ENCODE measurements around the gene ATP5PB. TPM values are rescaled to one million over a fixed set of nuclear protein-coding genes. Genes with fewer than 3 reads are reported as not detected.

ATP5PB gene
- total RNA-seq, 2 experiments from 2014 or later, result 286 to 303 TPM

- ChIA-PET CTCF (ENCODE audit: unreplicated experiment) (no interaction called here), POLR2A (interaction anchor here (0.8 to 3.8 kb wide), 4 partner anchors 14 to 182 kb away, joined by 3 to 19 read pairs (median 4); no protein-coding TSS in a partner anchor)
- Histone ChIP-seq H3K9me2 (ENCODE audit: insufficient read depth, low read length) (no peaks in the 10 kb centered on the region), H3K9me3 (ENCODE audit: low read length) (no peaks in the 10 kb centered on the region; the same call in 1 of the 2 replicates), H3K79me2 (ENCODE audit: insufficient read depth, low read depth, low read length) (no peaks in the 10 kb centered on the region), H4K20me1 (ENCODE audit: insufficient read depth, low read length) (no peaks in the 10 kb centered on the region), H3K4me1 (ENCODE audit: insufficient read depth, low read length, poor library complexity, severe bottlenecking) (peaks cover 43% of the 10 kb centered on the region), H3K4me2 (ENCODE audit: low read length) (no peak overlapping the region), H3K36me3 (ENCODE audit: insufficient read depth, low read length) (no peaks in the 10 kb centered on the region), H3K27ac (ENCODE audit: low read depth, low read length, poor library complexity, severe bottlenecking) (no peak overlapping the region), H2AFZ (ENCODE audit: low read length) (no peak overlapping the region; the same call in 1 of the 2 replicates), H3K4me3 (ENCODE audit: low read depth, low read length, poor library complexity, severe bottlenecking) (no peak overlapping the region)
- TF ChIP-seq CTCF (conservative IDR thresholded peaks at IDR 0.05; ENCODE audit: low read length) (no peak), EZH2phosphoT487 (IDR thresholded peaks at IDR 0.05; ENCODE audit: borderline replicate concordance, low read depth, low read length) (no peak)
- no TSS peak for BruUV-seq (replicated peaks)
- intact Hi-C loops (cut with micrococcal nuclease; ENCODE audit: unreplicated experiment), result loop anchor here (5.0 to 10.0 kb wide), 3 partner anchors 55 to 527 kb away; partner anchors contain the start of gene CD53
- no peak for DNase-seq (ENCODE audit: low spot score)
Observed at GRCh38 chr1:111402083-111402482, 47.2 kb upstream of the ATP5PB start.

GRCh38 chr1:111404588-111404987 lies 44.7 kb upstream of the ATP5PB start:
- POLR2A ChIA-PET, result interaction anchor here (1.1 to 3.1 kb wide), 5 partner anchors 13 to 185 kb away, joined by 3 to 25 read pairs (median 4); partner anchors contain the start of genes OVGP1 and WDR77
- H3K79me2 ChIP-seq (ENCODE audit: insufficient read depth, low read depth, low read length), result no peaks in the 10 kb centered on the region
- H3K9me2 ChIP-seq (ENCODE audit: insufficient read depth, low read length), result no peaks in the 10 kb centered on the region; the same call in 1 of the 2 replicates
- DNase-seq (ENCODE audit: low spot score), result peak; percentile 72
- CTCF ChIA-PET (ENCODE audit: unreplicated experiment), result no interaction called here
- H3K4me3 ChIP-seq (ENCODE audit: low read depth, low read length, poor library complexity, severe bottlenecking), result peak overlapping the region; percentile 10
- H3K36me3 ChIP-seq (ENCODE audit: insufficient read depth, low read length), result no peaks in the 10 kb centered on the region
- peak overlapping the region; percentile 94 for H3K27ac ChIP-seq (ENCODE audit: low read depth, low read length, poor library complexity, severe bottlenecking)
- peak overlapping the region; percentile 89 for H2AFZ ChIP-seq (ENCODE audit: low read length)
- H4K20me1 ChIP-seq (ENCODE audit: insufficient read depth, low read length), result no peaks in the 10 kb centered on the region
- H3K9me3 ChIP-seq (ENCODE audit: low read length), result no peaks in the 10 kb centered on the region
- TF ChIP-seq EZH2phosphoT487 (IDR thresholded peaks at IDR 0.05; ENCODE audit: borderline replicate concordance, low read depth, low read length), result no peak
- no peak for TF ChIP-seq CTCF (conservative IDR thresholded peaks at IDR 0.05; ENCODE audit: low read length)
- intact Hi-C loops (cut with micrococcal nuclease; ENCODE audit: unreplicated experiment), result loop anchor here (5.0 to 10.0 kb wide), 3 partner anchors 57 to 530 kb away; partner anchors contain the start of gene CD53
- H3K4me2 ChIP-seq (ENCODE audit: low read length), result peak overlapping the region; percentile 68
- H3K4me1 ChIP-seq (ENCODE audit: insufficient read depth, low read length, poor library complexity, severe bottlenecking), result peaks cover 66% of the 10 kb centered on the region
- BruUV-seq (replicated peaks), result no TSS peak

- peak overlapping the region; percentile 94 for H3K27ac ChIP-seq (ENCODE audit: low read depth, low read length, poor library complexity, severe bottlenecking)
- ChIA-PET CTCF (ENCODE audit: unreplicated experiment) (interaction anchor here (1.4 kb wide), 1 partner anchor 183 kb away, joined by 4 read pairs; no protein-coding TSS in a partner anchor), POLR2A (interaction anchor here (0.8 to 3.1 kb wide), 8 partner anchors 11 to 771 kb away, joined by 3 to 25 read pairs (median 3); partner anchors contain the start of gene WDR77)
- peak overlapping the region; percentile 46 for H3K4me3 ChIP-seq (ENCODE audit: low read depth, low read length, poor library complexity, severe bottlenecking)
- DNase-seq (ENCODE audit: low spot score), result peak; percentile 97
- H2AFZ ChIP-seq (ENCODE audit: low read length), result peak overlapping the region; percentile 87; the same call in 1 of the 2 replicates
- intact Hi-C loops (cut with micrococcal nuclease; ENCODE audit: unreplicated experiment), result loop anchor here (1.0 to 10.0 kb wide), 8 partner anchors 43 to 734 kb away; partner anchors contain the start of genes ATP5PB, CD53, CEPT1 and DDX20
- no TSS peak for BruUV-seq (replicated peaks)
- peaks cover 61% of the 10 kb centered on the region for H3K4me1 ChIP-seq (ENCODE audit: insufficient read depth, low read length, poor library complexity, severe bottlenecking)
- no peaks in the 10 kb centered on the region for H4K20me1 ChIP-seq (ENCODE audit: insufficient read depth, low read length)
- no peaks in the 10 kb centered on the region; the same call in 1 of the 2 replicates for H3K9me2 ChIP-seq (ENCODE audit: insufficient read depth, low read length)
- no peak for TF ChIP-seq CTCF (conservative IDR thresholded peaks at IDR 0.05; ENCODE audit: low read length)
- no peak for TF ChIP-seq EZH2phosphoT487 (IDR thresholded peaks at IDR 0.05; ENCODE audit: borderline replicate concordance, low read depth, low read length)
- H3K4me2 ChIP-seq (ENCODE audit: low read length), result peak overlapping the region; percentile 68
- H3K9me3 ChIP-seq (ENCODE audit: low read length), result no peaks in the 10 kb centered on the region
- no peaks in the 10 kb centered on the region for H3K36me3 ChIP-seq (ENCODE audit: insufficient read depth, low read length)
- no peaks in the 10 kb centered on the region for H3K79me2 ChIP-seq (ENCODE audit: insufficient read depth, low read depth, low read length)
Observed at GRCh38 chr1:111406321-111406768, 42.9 kb upstream of the ATP5PB start.
